Measurements from ENCODE around the gene IL4R.

- TF ChIP-seq CTCF (conservative IDR thresholded peaks at IDR 0.05; ENCODE audit: low read length): no peak
- no peak for TF ChIP-seq EZH2phosphoT487 (IDR thresholded peaks at IDR 0.05; ENCODE audit: borderline replicate concordance)
These were observed 85.4 kb downstream of the IL4R start for GRCh38 chr16:27398894-27399853.

Measured in Loucy (cell line).